Measurements from ENCODE around the gene TKT. TPM values are rescaled to one million over a fixed set of nuclear protein-coding genes. Genes with fewer than 3 reads are reported as not detected.

Gene TKT
- total RNA-seq, 2 experiments from 2014 or later = 91.5 to 103 TPM

GRCh38 chr3:53227993-53228885, 27.6 kb downstream of the TKT start:
- H3K36me3 Mint-ChIP-seq (ENCODE audit: low read depth) = peaks cover 90% of the 10 kb centered on the region
- no peak for DNase-seq
- H3K4me3 Mint-ChIP-seq = no peak overlapping the region
- no peaks in the 10 kb centered on the region for H3K4me1 Mint-ChIP-seq (ENCODE audit: low read depth)
- intact Hi-C loops (cut with DNase I, micrococcal nuclease) = no loop called here
- Histone ChIP-seq H3K4me3 (ENCODE audit: low read length) (no peak overlapping the region), H3K27ac (ENCODE audit: low read depth in 1 of 2, low read length in 2 of 2) (no peak overlapping the region), H3K4me1 (ENCODE audit: insufficient read depth, low read length) (no peaks in the 10 kb centered on the region), H3K36me3 (ENCODE audit: insufficient read depth, low read length) (peaks cover 95% of the 10 kb centered on the region), H3K9me3 (ENCODE audit: control insufficient read depth in 1 of 2, insufficient read depth in 1 of 2, low read length in 2 of 2) (peaks cover 0 to 3% of the 10 kb centered on the region in 2 experiments), H3K27me3 (ENCODE audit: control insufficient read depth in 1 of 2, insufficient read depth in 2 of 2, low read length in 2 of 2) (no peaks in the 10 kb centered on the region)
- no peaks in the 10 kb centered on the region for H3K9me3 Mint-ChIP-seq
- no peak for ATAC-seq (ENCODE audit: poor library complexity)
- CTCF ChIA-PET = no interaction called here
- POLR2A ChIA-PET = no interaction called here
- TF ChIP-seq CTCF (IDR thresholded peaks at IDR 0.05) = no peak
- H3K27me3 Mint-ChIP-seq = no peaks in the 10 kb centered on the region
- no peak overlapping the region for H3K27ac Mint-ChIP-seq

- H3K27me3 Mint-ChIP-seq = no peaks in the 10 kb centered on the region
- TF ChIP-seq CTCF (IDR thresholded peaks at IDR 0.05) = no peak
- no peak overlapping the region for H3K27ac ChIP-seq (ENCODE audit: low read depth in 1 of 2, low read length in 2 of 2)
Measured at GRCh38 chr3:53226841-53227407, 28.9 kb downstream of the TKT start.

GRCh38 chr3:53226142-53226840, 29.5 kb downstream of the TKT start:
- Mint-ChIP-seq H3K4me1 (ENCODE audit: low read depth) (no peaks in the 10 kb centered on the region), H3K27ac (no peak overlapping the region), H3K36me3 (ENCODE audit: low read depth) (peaks cover 72% of the 10 kb centered on the region), H3K4me3 (no peak overlapping the region), H3K9me3 (no peaks in the 10 kb centered on the region), H3K27me3 (no peaks in the 10 kb centered on the region)
- H3K36me3 ChIP-seq (ENCODE audit: insufficient read depth, low read length) = peaks cover 77% of the 10 kb centered on the region
- ChIA-PET POLR2A (no interaction called here), CTCF (no interaction called here)
- no peaks in the 10 kb centered on the region for H3K4me1 ChIP-seq (ENCODE audit: insufficient read depth, low read length)
- TF ChIP-seq CTCF (IDR thresholded peaks at IDR 0.05) = no peak
- H3K27me3 ChIP-seq (ENCODE audit: control insufficient read depth in 1 of 2, insufficient read depth in 2 of 2, low read length in 2 of 2) = no peaks in the 10 kb centered on the region
- peaks cover 0 to 12% of the 10 kb centered on the region in 2 experiments for H3K9me3 ChIP-seq (ENCODE audit: control insufficient read depth in 1 of 2, insufficient read depth in 1 of 2, low read length in 2 of 2)
- no peak overlapping the region for H3K4me3 ChIP-seq (ENCODE audit: low read length)
- H3K27ac ChIP-seq (ENCODE audit: low read depth in 1 of 2, low read length in 2 of 2) = no peak overlapping the region
- DNase-seq (no peak), ATAC-seq (ENCODE audit: poor library complexity) (no peak)
- intact Hi-C loops (cut with DNase I, micrococcal nuclease) = no loop called here

More at GRCh38 chr3:53226841-53227407, 28.9 kb downstream of the TKT start:
- DNase-seq (no peak), ATAC-seq (ENCODE audit: poor library complexity) (no peak)
- Mint-ChIP-seq H3K4me1 (ENCODE audit: low read depth) (no peaks in the 10 kb centered on the region), H3K9me3 (no peaks in the 10 kb centered on the region), H3K27ac (no peak overlapping the region), H3K4me3 (no peak overlapping the region), H3K36me3 (ENCODE audit: low read depth) (peaks cover 79% of the 10 kb centered on the region)
- Histone ChIP-seq H3K27me3 (ENCODE audit: control insufficient read depth in 1 of 2, insufficient read depth in 2 of 2, low read length in 2 of 2) (no peaks in the 10 kb centered on the region), H3K4me1 (ENCODE audit: insufficient read depth, low read length) (no peaks in the 10 kb centered on the region), H3K9me3 (ENCODE audit: control insufficient read depth in 1 of 2, insufficient read depth in 1 of 2, low read length in 2 of 2) (peaks cover 0 to 10% of the 10 kb centered on the region in 2 experiments), H3K4me3 (ENCODE audit: low read length) (no peak overlapping the region), H3K36me3 (ENCODE audit: insufficient read depth, low read length) (peaks cover 82% of the 10 kb centered on the region)
- POLR2A ChIA-PET = no interaction called here
- CTCF ChIA-PET = no interaction called here
- intact Hi-C loops (cut with DNase I, micrococcal nuclease) = no loop called here

All from CD4-positive, alpha-beta T cell (primary cell).